Mesenchymal stem cell (in vitro differentiated cells and primary cell): ENCODE measurements around the gene FAM135A.

Source experiments
- DNase-seq: peaks from one replicate; pipeline ENCODE4 v3.0.0-alpha.2; 2013
- H2AFZ ChIP-seq: one replicate; pipeline ENCODE4 v1.6.1; 2013; ENCODE audit warnings: low read depth, mild to moderate bottlenecking, control low read depth, inconsistent platforms, low read length, moderate library complexity
- H2AK5ac ChIP-seq: 2 replicates; pipeline ENCODE4 v1.6.1; 2013; ENCODE audit warnings: low read length, moderate library complexity, mild to moderate bottlenecking, inconsistent platforms; ENCODE audit not compliant: severe bottlenecking
- H2BK120ac ChIP-seq: one replicate; pipeline ENCODE4 v1.6.1; 2013; ENCODE audit warnings: low read depth, mild to moderate bottlenecking, inconsistent platforms, low read length, moderate library complexity
- H2BK12ac ChIP-seq, 2 experiments: one replicate each; pipeline ENCODE4 v1.6.1; 2013; ENCODE audit warnings: inconsistent platforms in 2 of 2, low read length in 2 of 2, mild to moderate bottlenecking in 2 of 2, moderate library complexity in 2 of 2, control low read depth in 1 of 2
- H2BK15ac ChIP-seq: one replicate; pipeline ENCODE4 v1.6.1; 2013; ENCODE audit warnings: mild to moderate bottlenecking, low read depth, inconsistent platforms; ENCODE audit not compliant: poor library complexity, severe bottlenecking
- H2BK5ac ChIP-seq: 2 replicates; pipeline ENCODE4 v1.6.1; 2013; ENCODE audit warnings: low read depth, mild to moderate bottlenecking, low read length, control low read depth, inconsistent platforms; ENCODE audit not compliant: poor library complexity, severe bottlenecking
- H3K14ac ChIP-seq, 2 experiments: one replicate each; pipeline ENCODE4 v1.6.1; 2013; ENCODE audit warnings: inconsistent platforms in 2 of 2, low read length in 2 of 2, control low read depth in 1 of 2, mild to moderate bottlenecking in 1 of 2, moderate library complexity in 1 of 2
- H3K18ac ChIP-seq, 2 experiments: one replicate each; pipeline ENCODE4 v1.6.1; 2013; ENCODE audit warnings: inconsistent platforms in 2 of 2, low read length in 2 of 2, control low read depth in 1 of 2, low read depth in 1 of 2, mild to moderate bottlenecking in 1 of 2
- H3K23ac ChIP-seq, 2 experiments: one replicate each; pipeline ENCODE4 v1.6.1; 2013; ENCODE audit warnings: inconsistent platforms in 2 of 2, low read length in 2 of 2, mild to moderate bottlenecking in 2 of 2, moderate library complexity in 2 of 2, control low read depth in 1 of 2
- H3K27ac ChIP-seq: 2 replicates; pipeline ENCODE4 v1.5.1; 2013; ENCODE audit warnings: mild to moderate bottlenecking, moderate library complexity, low read length, control low read depth, inconsistent platforms; ENCODE audit not compliant: poor library complexity, severe bottlenecking
- H3K27me3 ChIP-seq, 2 experiments: 2 replicates each; pipeline versions ENCODE4 v1.6.1 to v1.7.0; 2013; ENCODE audit warnings: low read length in 2 of 2, mild to moderate bottlenecking in 2 of 2, moderate library complexity in 2 of 2, control low read depth in 1 of 2, inconsistent platforms in 1 of 2; ENCODE audit not compliant: control insufficient read depth in 1 of 2, insufficient read depth in 1 of 2
- H3K36me3 ChIP-seq, 2 experiments: 2 replicates each; pipeline versions ENCODE4 v1.6.1 to v1.7.0; 2013; ENCODE audit warnings: low read length in 2 of 2, control low read depth in 1 of 2, inconsistent platforms in 1 of 2, low read depth in 1 of 2, mild to moderate bottlenecking in 1 of 2; ENCODE audit not compliant: insufficient read depth in 2 of 2, control insufficient read depth in 1 of 2
- H3K4ac ChIP-seq, 2 experiments: one replicate each; pipeline ENCODE4 v1.6.1; 2013; ENCODE audit warnings: inconsistent platforms in 2 of 2, low read length in 2 of 2, mild to moderate bottlenecking in 2 of 2, moderate library complexity in 2 of 2, control low read depth in 1 of 2, low read depth in 1 of 2
- H3K4me1 ChIP-seq: 2 replicates; pipeline ENCODE4 v1.6.1; 2013; ENCODE audit warnings: low read depth, low read length, control low read depth; ENCODE audit not compliant: control insufficient read depth, insufficient read depth
- H3K4me2 ChIP-seq: 2 replicates; pipeline ENCODE4 v1.6.1; 2013; ENCODE audit warnings: low read length, mild to moderate bottlenecking, inconsistent platforms; ENCODE audit not compliant: poor library complexity, severe bottlenecking
- H3K4me3 ChIP-seq, 2 experiments: 2 replicates each; pipeline versions ENCODE4 v1.5.1 to v1.7.0; 2013; ENCODE audit warnings: low read length in 2 of 2, mild to moderate bottlenecking in 2 of 2, control low read depth in 1 of 2, low read depth in 1 of 2; ENCODE audit not compliant: insufficient read depth in 1 of 2
- H3K79me1 ChIP-seq: replicated peaks from 2 replicates; pipeline ENCODE4 v1.6.1; 2013; ENCODE audit warnings: mild to moderate bottlenecking, control low read depth, low read length, inconsistent platforms; ENCODE audit not compliant: poor library complexity, severe bottlenecking
- H3K9ac ChIP-seq: 2 replicates; pipeline ENCODE4 v1.7.0; 2013; ENCODE audit warnings: mild to moderate bottlenecking, low read length, moderate library complexity
- H3K9me3 ChIP-seq: 2 replicates; pipeline ENCODE4 v1.7.0; 2013; ENCODE audit warnings: mild to moderate bottlenecking, low read length; ENCODE audit not compliant: control insufficient read depth
- H4K8ac ChIP-seq: one replicate; pipeline ENCODE4 v1.6.1; 2013; ENCODE audit warnings: inconsistent platforms, mild to moderate bottlenecking, low read length, moderate library complexity
- H4K91ac ChIP-seq: one replicate; pipeline ENCODE4 v1.6.1; 2013; ENCODE audit warnings: mild to moderate bottlenecking, low read length, inconsistent platforms
- WGBS: methylation state at CpG from one replicate; pipeline ENCODE4 v1.1.7; 2013; ENCODE audit warnings: mixed read lengths; 5-methylcytosine and 5-hydroxymethylcytosine counted together

Gene FAM135A

DNA sequence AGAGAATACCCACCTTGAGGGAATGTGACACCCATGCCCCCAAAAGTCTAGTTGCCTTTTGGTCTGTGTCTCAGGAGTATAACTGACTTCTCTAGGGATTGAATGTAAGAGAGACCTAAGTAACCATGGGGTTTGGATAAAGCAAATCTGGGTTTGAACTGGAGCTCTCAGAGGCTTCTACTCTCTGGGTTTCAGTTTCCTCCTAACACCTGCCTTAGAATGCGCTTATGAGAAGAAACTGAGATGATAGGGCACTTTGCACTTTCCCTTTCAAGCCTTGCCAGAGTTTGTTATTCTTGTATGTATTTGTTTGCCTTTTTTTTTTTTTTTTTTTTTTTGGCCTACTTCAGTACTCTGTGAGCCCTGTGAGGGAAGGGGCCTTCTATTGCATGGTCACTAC lies 172.8 kb downstream of the FAM135A start:
- no peak overlapping the region for H3K4me2 ChIP-seq
- peaks cover 3% of the 10 kb centered on the region for H3K79me1 ChIP-seq
- H3K23ac ChIP-seq: no peak overlapping the region
- no peak overlapping the region for H3K18ac ChIP-seq
- no peaks in the 10 kb centered on the region for H3K9me3 ChIP-seq
- no peak overlapping the region for H2BK15ac ChIP-seq
- H2AFZ ChIP-seq: no peak overlapping the region
- H2BK120ac ChIP-seq: no peak overlapping the region
- no peak overlapping the region for H4K8ac ChIP-seq
- no peak overlapping the region for H3K4me3 ChIP-seq
- H2AK5ac ChIP-seq: no peak overlapping the region
- WGBS: no CpG with 5 or more reads among the region's 1 CpG
- H3K4ac ChIP-seq: no peak overlapping the region
- no peak overlapping the region for H3K14ac ChIP-seq
- H3K4me1 ChIP-seq: no peaks in the 10 kb centered on the region
- H4K91ac ChIP-seq: no peak overlapping the region
- H2BK12ac ChIP-seq: no peak overlapping the region
- H2BK5ac ChIP-seq: no peak overlapping the region
- no peaks in the 10 kb centered on the region for H3K27me3 ChIP-seq
- DNase-seq: no peak
- H3K27ac ChIP-seq: no peak overlapping the region
- H3K36me3 ChIP-seq: peaks cover 12 to 67% of the 10 kb centered on the region in 2 experiments
- no peak overlapping the region for H3K9ac ChIP-seq

DNA sequence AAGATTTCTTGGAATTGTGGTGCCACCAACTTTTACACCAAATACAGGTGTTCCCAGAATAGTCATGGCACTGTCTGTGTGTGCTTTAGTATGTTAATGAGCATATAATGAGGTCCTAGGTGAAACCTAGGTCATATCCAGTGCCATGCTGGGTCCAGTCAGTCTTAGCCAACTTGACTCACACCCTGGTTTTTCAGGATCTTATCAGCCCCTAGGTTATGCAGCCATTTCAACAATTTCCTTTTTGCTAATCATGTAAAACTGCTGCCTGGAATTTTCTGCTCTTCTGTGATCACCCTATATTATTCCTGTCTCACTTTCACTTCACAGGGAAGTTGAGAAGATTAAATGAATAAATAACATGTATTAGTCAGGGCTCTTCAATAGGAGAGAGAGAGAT lies 177.1 kb downstream of the FAM135A start:
- H2BK12ac ChIP-seq: no peak overlapping the region
- no peak overlapping the region for H3K23ac ChIP-seq
- H3K36me3 ChIP-seq: peaks cover 6 to 33% of the 10 kb centered on the region in 2 experiments
- no peak overlapping the region for H3K18ac ChIP-seq
- H2AFZ ChIP-seq: no peak overlapping the region
- no peak overlapping the region for H3K27ac ChIP-seq
- no peak overlapping the region for H4K91ac ChIP-seq
- H3K9ac ChIP-seq: no peak overlapping the region
- no peak for DNase-seq
- no peak overlapping the region for H3K14ac ChIP-seq
- no peak overlapping the region for H2BK5ac ChIP-seq
- H2BK120ac ChIP-seq: no peak overlapping the region
- H3K4me2 ChIP-seq: no peak overlapping the region
- no peaks in the 10 kb centered on the region for H3K79me1 ChIP-seq
- no peaks in the 10 kb centered on the region for H3K27me3 ChIP-seq
- no peak overlapping the region for H3K4me3 ChIP-seq
- no peaks in the 10 kb centered on the region for H3K9me3 ChIP-seq
- H2AK5ac ChIP-seq: no peak overlapping the region
- no peak overlapping the region for H2BK15ac ChIP-seq
- H4K8ac ChIP-seq: no peak overlapping the region
- H3K4me1 ChIP-seq: no peaks in the 10 kb centered on the region
- no peak overlapping the region for H3K4ac ChIP-seq

DNA sequence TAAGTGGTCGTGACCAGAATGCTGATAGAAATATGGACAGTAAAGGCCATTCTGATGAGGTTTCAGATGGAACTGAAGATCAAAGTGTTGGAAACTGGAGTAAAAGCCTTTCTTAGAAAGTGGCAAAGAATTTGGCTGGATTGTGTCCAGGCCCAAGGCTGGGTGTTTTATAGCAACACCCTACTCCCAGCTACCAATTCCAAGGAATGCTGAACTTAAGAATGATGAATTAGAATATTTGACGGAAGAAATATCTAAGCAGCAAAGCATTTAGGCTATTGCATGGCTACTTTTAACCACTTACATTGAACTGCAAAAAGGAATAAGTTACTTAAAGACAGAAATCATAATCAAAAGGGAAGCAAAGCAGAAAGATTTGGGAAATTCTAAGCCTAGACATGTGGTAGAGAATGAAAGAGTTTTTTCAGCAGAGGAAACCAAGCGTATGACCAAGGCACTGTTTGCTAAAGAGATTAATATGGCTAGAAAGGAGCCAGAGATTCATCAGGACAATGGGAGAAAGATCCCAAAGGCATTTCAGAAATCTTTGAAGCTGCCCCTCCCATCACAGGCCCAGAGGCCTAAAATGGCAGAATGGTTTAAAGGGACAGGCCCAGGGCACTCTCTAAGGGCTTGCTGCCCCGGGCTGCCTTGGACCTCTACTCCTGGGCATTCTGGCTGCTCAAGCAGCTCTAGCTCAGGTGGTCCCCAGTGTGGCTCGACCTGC lies 179.2 kb downstream of the FAM135A start:
- Histone ChIP-seq H2BK12ac (no peak overlapping the region), H3K27ac (no peak overlapping the region), H3K9me3 (no peaks in the 10 kb centered on the region), H3K18ac (no peak overlapping the region), H3K4ac (no peak overlapping the region), H2BK5ac (no peak overlapping the region), H3K27me3 (no peaks in the 10 kb centered on the region), H3K4me1 (no peaks in the 10 kb centered on the region), H3K4me3 (no peak overlapping the region), H3K4me2 (no peak overlapping the region), H3K14ac (no peak overlapping the region), H4K91ac (peak overlapping the region; percentile 43), H3K36me3 (peaks cover 6 to 22% of the 10 kb centered on the region in 2 experiments), H2BK120ac (no peak overlapping the region), H3K23ac (no peak overlapping the region), H3K79me1 (no peaks in the 10 kb centered on the region), H2BK15ac (no peak overlapping the region), H2AFZ (no peak overlapping the region), H4K8ac (no peak overlapping the region), H2AK5ac (no peak overlapping the region), H3K9ac (no peak overlapping the region)
- 89% methylated on average over 4 of the region's 5 CpGs for WGBS
- DNase-seq: no peak

DNA sequence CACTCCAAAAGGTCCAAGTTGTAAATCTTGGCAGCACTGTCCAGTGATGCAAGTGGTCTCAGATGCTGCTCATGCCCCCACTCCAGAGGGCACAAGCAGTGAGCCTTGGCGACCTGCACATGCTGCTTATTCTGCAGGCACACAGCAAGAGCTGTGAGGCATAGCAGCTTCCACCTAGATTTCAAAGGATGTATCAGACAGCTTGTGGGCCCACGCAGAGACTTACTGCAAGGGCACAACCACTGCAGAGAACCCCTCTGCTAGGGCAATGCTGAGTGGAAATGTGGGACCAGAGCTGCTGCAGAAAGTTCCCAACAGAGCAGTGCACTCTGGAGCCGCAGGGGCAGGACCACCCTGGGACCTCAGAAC lies 179.8 kb downstream of the FAM135A start:
- Histone ChIP-seq H3K9ac (no peak overlapping the region), H3K36me3 (peaks cover 6 to 17% of the 10 kb centered on the region in 2 experiments), H3K23ac (no peak overlapping the region), H3K4me3 (no peak overlapping the region), H3K14ac (no peak overlapping the region), H3K9me3 (no peaks in the 10 kb centered on the region), H3K27ac (no peak overlapping the region), H2BK12ac (no peak overlapping the region), H2BK5ac (no peak overlapping the region), H3K27me3 (no peaks in the 10 kb centered on the region), H2AK5ac (no peak overlapping the region), H2AFZ (no peak overlapping the region), H3K79me1 (no peaks in the 10 kb centered on the region), H3K18ac (no peak overlapping the region), H4K91ac (peak overlapping the region; percentile 43), H4K8ac (peak overlapping the region; percentile 55), H2BK120ac (no peak overlapping the region), H3K4ac (no peak overlapping the region), H3K4me2 (no peak overlapping the region), H3K4me1 (no peaks in the 10 kb centered on the region), H2BK15ac (no peak overlapping the region)
- no peak for DNase-seq
- 89% methylated on average over 3 of the region's 3 CpGs for WGBS
